ENCODE data around the gene PFKFB2.

- TF ChIP-seq CTCF (IDR thresholded peaks at IDR 0.05; ENCODE audit: low read length) (no peak), EZH2 (optimal IDR thresholded peaks at IDR 0.05; ENCODE audit: low read depth, low read length) (no peak), EZH2phosphoT487 (IDR thresholded peaks at IDR 0.05; ENCODE audit: low read length) (no peak)
Observed at GRCh38 chr1:207081806-207082205, 28.7 kb downstream of the PFKFB2 start.
